ENCODE results near the gene ADH1B. TPM values are rescaled to one million over a fixed set of nuclear protein-coding genes. Genes with fewer than 3 reads are reported as not detected.

Gene ADH1B
- polyA plus RNA-seq, 1 experiment = 0.04 TPM

DNA sequence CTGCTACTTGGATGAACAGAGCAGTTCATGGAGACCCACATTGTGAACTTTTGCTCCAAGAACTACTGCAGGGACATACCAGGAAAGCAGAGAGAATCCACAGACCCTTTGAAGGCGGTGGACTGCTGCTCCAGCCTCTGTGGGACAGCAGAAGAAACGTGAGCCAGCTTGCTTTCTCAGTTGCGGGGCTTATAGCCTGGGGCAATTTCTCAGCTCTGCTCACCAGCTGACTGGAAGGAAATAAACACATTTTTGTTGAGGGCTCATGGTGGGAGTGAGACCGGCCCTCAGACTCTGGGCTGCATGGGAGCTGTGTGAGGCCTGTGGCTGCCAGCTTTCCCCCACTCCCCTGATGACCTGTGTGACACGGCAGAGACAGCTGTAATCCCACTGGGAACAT lies 27.8 kb downstream of the ADH1B start:
- H3K36me3 ChIP-seq (ENCODE audit: control insufficient read depth, insufficient read depth, low read length) = no peaks in the 10 kb centered on the region
- TF ChIP-seq, protein P1, sequence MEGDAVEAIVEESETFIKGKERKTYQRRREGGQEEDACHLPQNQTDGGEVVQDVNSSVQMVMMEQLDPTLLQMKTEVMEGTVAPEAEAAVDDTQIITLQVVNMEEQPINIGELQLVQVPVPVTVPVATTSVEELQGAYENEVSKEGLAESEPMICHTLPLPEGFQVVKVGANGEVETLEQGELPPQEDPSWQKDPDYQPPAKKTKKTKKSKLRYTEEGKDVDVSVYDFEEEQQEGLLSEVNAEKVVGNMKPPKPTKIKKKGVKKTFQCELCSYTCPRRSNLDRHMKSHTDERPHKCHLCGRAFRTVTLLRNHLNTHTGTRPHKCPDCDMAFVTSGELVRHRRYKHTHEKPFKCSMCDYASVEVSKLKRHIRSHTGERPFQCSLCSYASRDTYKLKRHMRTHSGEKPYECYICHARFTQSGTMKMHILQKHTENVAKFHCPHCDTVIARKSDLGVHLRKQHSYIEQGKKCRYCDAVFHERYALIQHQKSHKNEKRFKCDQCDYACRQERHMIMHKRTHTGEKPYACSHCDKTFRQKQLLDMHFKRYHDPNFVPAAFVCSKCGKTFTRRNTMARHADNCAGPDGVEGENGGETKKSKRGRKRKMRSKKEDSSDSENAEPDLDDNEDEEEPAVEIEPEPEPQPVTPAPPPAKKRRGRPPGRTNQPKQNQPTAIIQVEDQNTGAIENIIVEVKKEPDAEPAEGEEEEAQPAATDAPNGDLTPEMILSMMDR (IDR thresholded peaks at IDR 0.05; ENCODE audit: insufficient read depth, low read depth, low read length) = no peak
- DNase-seq (ENCODE audit: low read depth) = no peak
- ChIA-PET CTCF (interaction anchor here (0.7 kb wide), 1 partner anchor 28 kb away, joined by 3 read pairs; no protein-coding TSS in a partner anchor), POLR2A (no interaction called here)
- H3K4me3 ChIP-seq (ENCODE audit: low read depth, low read length) = no peak overlapping the region
- H3K27me3 ChIP-seq (ENCODE audit: control insufficient read depth, insufficient read depth, low read length) = no peaks in the 10 kb centered on the region

DNA sequence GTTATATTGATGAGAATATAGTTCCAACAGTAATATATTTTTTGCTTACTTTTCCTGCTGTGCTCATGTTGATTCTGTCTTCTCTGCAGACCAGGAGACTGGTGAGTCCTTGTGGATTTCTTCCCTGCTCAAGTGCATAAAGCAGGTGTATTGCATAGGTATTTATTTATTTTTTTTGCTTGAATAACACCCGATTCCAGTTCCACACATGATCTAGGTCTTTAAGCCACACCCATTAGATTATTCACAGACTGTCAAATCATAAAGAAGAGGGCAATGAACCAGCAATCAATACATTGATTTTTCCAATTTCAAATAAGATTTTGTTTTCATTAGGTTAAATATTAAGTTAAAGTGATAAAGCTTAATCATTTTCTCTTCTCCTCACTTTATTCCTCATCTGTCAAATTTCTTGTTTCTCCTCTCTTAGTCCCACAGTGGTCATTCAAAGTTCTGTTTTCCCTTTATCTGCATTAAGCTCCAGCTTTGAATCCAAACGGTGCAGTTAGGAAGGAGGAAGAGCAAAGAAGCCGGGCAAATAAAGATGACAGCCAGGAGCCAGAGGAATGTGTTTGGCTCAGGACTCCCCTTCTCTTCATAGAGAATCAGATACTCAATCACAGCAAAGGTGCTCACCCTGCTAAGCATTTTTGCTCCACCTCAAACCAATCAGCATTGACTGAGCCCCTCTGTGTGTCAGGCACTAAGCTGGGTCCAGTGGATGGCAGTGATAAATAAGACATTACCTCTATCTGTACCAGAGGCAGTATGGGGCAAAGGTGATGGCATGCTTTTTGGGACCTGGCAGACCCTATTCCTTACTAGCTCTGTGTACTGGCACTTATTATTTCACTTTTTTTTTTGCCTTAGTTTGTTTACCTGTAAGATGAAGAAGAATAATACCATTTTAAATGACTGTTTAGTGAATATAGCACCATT lies 30.1 kb downstream of the ADH1B start, which contains the start of gene ADH1A:
TSS of gene ADH1A (minus strand) at position 138 of the 939 bp plus-strand sequence. CDS start at position 67, 71 bp downstream.
- Histone ChIP-seq H3K36me3 (ENCODE audit: control insufficient read depth, insufficient read depth, low read length) (no peaks in the 10 kb centered on the region), H3K27me3 (ENCODE audit: control insufficient read depth, insufficient read depth, low read length) (no peaks in the 10 kb centered on the region), H3K4me3 (ENCODE audit: low read depth, low read length) (no peak within 1 kb of the TSS)
- POLR2A ChIA-PET = no interaction called here
- no peak for DNase-seq (ENCODE audit: low read depth)
- TF ChIP-seq, protein P1 (IDR thresholded peaks at IDR 0.05; ENCODE audit: insufficient read depth, low read depth, low read length) = no peak
- CTCF ChIA-PET = interaction anchor here (0.6 to 0.9 kb wide), 2 partner anchors 33 to 103 kb away, joined by 3 read pairs; no protein-coding TSS in a partner anchor

DNA sequence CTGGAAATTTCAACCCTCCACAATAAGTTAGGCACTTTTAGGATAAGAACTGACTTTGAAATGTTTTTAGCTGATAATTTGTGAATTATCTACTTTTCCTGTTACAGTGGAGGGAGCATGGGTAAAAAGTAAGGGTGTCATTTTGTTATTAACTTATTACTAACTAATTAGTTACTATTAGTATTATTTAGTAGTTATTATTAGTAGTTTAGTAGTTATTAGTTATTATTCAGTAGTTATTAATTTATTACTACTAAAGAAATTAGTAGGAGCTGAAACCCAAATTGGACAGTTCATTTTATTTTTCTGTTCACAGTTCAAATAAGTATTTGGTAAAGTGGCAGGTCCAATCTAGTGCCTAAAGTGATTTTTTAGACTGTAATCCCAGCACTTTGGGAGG lies 35.8 kb downstream of the ADH1B start:
- POLR2A ChIA-PET = no interaction called here

DNA sequence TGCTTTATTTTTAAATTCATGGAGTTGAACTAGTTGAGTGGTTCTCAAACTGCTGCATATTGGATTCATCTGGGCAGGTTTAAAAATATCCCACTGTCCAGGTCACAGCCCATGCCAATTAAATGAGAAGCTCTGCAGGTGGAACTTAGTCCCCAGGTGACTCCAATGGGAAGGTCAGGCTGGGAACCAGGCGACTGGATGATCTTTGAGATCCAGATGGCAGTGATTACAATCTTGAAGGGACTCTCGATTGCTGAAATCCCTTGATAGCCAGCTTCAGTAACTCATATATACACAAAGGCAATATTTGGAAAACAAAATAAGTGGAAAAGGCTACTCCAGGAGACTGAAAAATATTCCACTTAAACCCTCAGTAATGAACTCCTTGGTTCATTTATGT lies 38.5 kb downstream of the ADH1B start:
- Histone ChIP-seq H3K36me3 (ENCODE audit: control insufficient read depth, insufficient read depth, low read length) (no peaks in the 10 kb centered on the region), H3K27me3 (ENCODE audit: control insufficient read depth, insufficient read depth, low read length) (no peaks in the 10 kb centered on the region), H3K4me3 (ENCODE audit: low read depth, low read length) (no peak overlapping the region)
- no peak for DNase-seq (ENCODE audit: low read depth)
- TF ChIP-seq, protein P1 (IDR thresholded peaks at IDR 0.05; ENCODE audit: insufficient read depth, low read depth, low read length) = no peak
- ChIA-PET CTCF (no interaction called here), POLR2A (no interaction called here)

More for the DNA sequence above, 35.8 kb downstream of the ADH1B start:
- CTCF ChIA-PET = no interaction called here
- Histone ChIP-seq H3K27me3 (ENCODE audit: control insufficient read depth, insufficient read depth, low read length) (no peaks in the 10 kb centered on the region), H3K36me3 (ENCODE audit: control insufficient read depth, insufficient read depth, low read length) (no peaks in the 10 kb centered on the region), H3K4me3 (ENCODE audit: low read depth, low read length) (no peak overlapping the region)
- DNase-seq (ENCODE audit: low read depth) = no peak
- TF ChIP-seq, protein P1 (IDR thresholded peaks at IDR 0.05; ENCODE audit: insufficient read depth, low read depth, low read length) = no peak

DNA sequence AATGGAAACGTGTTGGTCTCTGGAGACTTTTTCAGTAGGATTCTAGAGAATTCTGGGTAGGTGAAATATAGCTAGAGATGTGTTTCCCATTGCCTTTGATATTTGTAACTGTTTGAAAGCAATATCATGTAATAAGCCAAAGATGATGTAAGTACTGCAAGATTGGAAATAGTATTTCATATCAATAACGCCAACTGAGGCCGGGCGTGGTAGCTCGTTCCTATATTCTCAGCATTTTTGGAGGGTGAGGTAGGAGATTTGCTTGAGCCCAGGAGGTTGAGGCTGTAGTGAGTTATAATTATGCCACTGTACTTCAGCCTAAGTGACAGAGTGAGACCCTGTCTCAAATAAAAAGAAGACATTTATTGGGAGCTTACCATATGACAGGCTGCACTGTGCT lies 39.9 kb downstream of the ADH1B start:
- Histone ChIP-seq H3K36me3 (ENCODE audit: control insufficient read depth, insufficient read depth, low read length) (no peaks in the 10 kb centered on the region), H3K4me3 (ENCODE audit: low read depth, low read length) (no peak overlapping the region), H3K27me3 (ENCODE audit: control insufficient read depth, insufficient read depth, low read length) (no peaks in the 10 kb centered on the region)
- DNase-seq (ENCODE audit: low read depth) = no peak
- TF ChIP-seq, protein P1 (IDR thresholded peaks at IDR 0.05; ENCODE audit: insufficient read depth, low read depth, low read length) = no peak
- ChIA-PET CTCF (no interaction called here), POLR2A (no interaction called here)

Data from BJ (cell line).